A204.1 (cell line): Measurements from ENCODE around the gene TNXB.
"Not testable (repeated sequence)": the region's sequence is repeated elsewhere in the genome, so short reads cannot be mapped to it uniquely, and the experiment has no call there.

Experiments used
- FAIRE-seq: peaks from 2 replicates; lab custom pipeline; 2012; peaks lifted over from hg19 to GRCh38; lab: Jason Lieb, UNC

Gene TNXB

GRCh38 chr6:32085759-32086459, 23.2 kb downstream of the TNXB start:
- no peak for FAIRE-seq

- no peak for FAIRE-seq
Observed at GRCh38 chr6:32084780-32085179, 24.4 kb downstream of the TNXB start.

- no peak for FAIRE-seq
Observed at GRCh38 chr6:32083812-32084768, 25.0 kb downstream of the TNXB start.

GRCh38 chr6:32082935-32083334, 26.2 kb downstream of the TNXB start:
- FAIRE-seq: no peak

GRCh38 chr6:32082478-32082877, 26.7 kb downstream of the TNXB start:
- FAIRE-seq: no peak

- FAIRE-seq: no peak
Observed at GRCh38 chr6:32081168-32081990, 27.8 kb downstream of the TNXB start.

GRCh38 chr6:32079566-32080290, 29.4 kb downstream of the TNXB start:
- no peak for FAIRE-seq

GRCh38 chr6:32076321-32076809, 32.8 kb downstream of the TNXB start:
- FAIRE-seq: no peak

- no peak for FAIRE-seq
Observed at GRCh38 chr6:32075781-32076180, 33.4 kb downstream of the TNXB start.

GRCh38 chr6:32074996-32075532, 34.1 kb downstream of the TNXB start:
- no peak for FAIRE-seq

GRCh38 chr6:32073613-32074012, 35.5 kb downstream of the TNXB start:
- no peak for FAIRE-seq

- no peak for FAIRE-seq
Observed at GRCh38 chr6:32073101-32073500, 36.0 kb downstream of the TNXB start.

- FAIRE-seq: no peak
Observed at GRCh38 chr6:32070814-32071543, 38.2 kb downstream of the TNXB start.

- FAIRE-seq: no peak
Observed at GRCh38 chr6:32069878-32070515, 39.1 kb downstream of the TNXB start.

GRCh38 chr6:32069460-32069859, 39.7 kb downstream of the TNXB start:
- FAIRE-seq: no peak

GRCh38 chr6:32068867-32069266, 40.3 kb downstream of the TNXB start:
- FAIRE-seq: no peak

GRCh38 chr6:32068315-32068714, 40.8 kb downstream of the TNXB start:
- not testable (repeated sequence) for FAIRE-seq

GRCh38 chr6:32067521-32067920, 41.6 kb downstream of the TNXB start:
- FAIRE-seq: not testable (repeated sequence)

- FAIRE-seq: no peak
Observed at GRCh38 chr6:32064706-32065105, 44.4 kb downstream of the TNXB start.
